Germinal center (tissue), 1 donor: ENCODE results near the gene BICD1.
"Not testable (repeated sequence)": the region's sequence is repeated elsewhere in the genome, so short reads cannot be mapped to it uniquely, and the experiment has no call there.

Experiments used
- DNase-seq: peaks from one replicate; pipeline ENCODE4 v3.0.0; 2012; ENCODE audit warnings: mixed read lengths, low spot score

Gene BICD1

DNA sequence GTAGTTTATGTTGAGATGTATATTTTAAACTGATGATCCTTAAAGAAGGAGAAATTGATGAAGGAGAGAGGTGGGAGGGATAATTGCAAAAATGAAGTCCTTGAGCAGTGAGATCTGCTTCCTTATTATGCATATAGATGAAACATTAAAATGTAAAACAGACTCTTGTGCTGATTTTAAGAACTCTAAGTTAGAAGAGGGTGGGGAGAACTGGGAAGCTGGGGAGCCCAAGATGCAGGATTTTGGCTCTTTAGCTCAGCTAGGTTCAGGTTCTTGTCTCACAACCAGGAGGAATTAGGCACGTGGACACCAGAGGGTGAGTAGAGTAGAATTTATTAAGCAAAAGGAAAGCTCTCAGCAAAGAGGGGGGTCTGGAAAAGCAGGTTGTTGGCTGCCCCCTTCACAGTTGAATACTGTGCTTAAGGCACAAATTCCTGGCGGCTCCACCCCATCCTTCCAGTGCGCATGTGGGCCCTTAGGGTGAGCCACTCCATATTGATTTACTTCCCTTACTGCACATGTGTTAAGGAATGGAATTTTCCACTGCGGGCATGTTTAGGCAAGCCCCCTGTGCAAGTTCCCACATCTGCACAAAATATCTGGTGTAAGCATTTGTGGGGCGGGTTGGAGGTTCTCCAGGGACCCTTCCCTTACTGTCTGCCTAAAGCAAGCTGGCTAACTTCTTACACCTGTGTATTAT, 141.9 kb downstream of the BICD1 start:
- DNase-seq: no peak

DNA sequence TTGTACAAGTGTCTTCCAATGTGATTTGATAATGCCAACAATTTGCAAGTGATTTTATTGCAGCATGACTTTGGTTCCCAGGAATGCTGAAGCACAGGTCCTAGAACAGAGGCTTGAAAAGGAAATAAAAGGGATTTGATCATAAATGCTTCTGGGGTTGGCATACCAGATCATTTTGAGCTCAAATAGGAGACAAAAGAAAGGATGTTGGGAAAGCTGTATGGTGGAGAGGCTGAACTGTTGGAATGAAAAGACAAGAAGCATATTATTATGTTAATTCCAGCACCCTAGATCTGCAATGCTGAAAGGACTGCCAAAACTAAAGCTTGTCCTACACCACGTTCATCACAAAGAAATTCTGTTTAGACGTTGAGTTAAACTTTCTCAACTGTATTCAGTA, 143.1 kb downstream of the BICD1 start:
- no peak for DNase-seq

DNA sequence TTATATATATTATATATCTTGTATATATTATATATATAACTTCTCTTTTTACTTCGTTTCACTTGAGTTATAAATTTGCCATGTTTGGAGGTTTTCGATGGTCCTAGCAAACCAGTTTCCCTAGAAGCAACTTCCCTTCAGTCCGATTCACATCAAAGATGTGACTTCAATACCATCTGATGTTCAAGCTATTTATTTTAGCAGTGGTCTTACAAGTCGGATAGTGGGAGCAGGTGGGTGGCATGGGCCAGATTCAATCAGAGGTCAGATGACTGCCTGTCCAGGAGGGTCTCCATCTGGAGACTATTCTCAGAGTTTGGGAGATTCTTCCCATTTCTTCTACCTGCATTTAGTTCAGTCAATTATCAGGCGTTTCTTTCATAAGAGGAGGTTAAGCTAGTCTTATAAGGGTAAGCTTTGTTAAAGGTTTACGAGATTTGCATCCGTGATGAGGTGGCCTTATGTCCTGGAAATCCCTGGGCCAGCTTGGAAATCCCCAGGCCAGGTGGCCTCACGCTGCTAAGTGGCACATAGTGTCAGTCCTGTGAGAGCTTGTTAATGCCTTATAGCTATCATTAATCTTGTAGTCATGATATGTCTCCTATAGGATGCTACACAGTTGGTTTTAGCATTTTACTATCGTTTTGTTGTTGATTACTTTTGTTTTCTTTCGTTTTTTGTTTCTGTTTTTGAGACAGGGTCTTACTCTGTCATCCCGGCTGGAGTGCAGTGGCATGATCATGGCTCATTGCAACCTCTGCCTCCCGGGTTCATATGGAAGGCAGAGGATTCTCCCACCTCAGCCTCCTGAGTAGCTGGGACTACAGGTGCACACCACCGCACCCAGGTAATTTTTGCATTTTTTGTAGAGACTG, 145.8 kb downstream of the BICD1 start:
- DNase-seq: peak; percentile 23

DNA sequence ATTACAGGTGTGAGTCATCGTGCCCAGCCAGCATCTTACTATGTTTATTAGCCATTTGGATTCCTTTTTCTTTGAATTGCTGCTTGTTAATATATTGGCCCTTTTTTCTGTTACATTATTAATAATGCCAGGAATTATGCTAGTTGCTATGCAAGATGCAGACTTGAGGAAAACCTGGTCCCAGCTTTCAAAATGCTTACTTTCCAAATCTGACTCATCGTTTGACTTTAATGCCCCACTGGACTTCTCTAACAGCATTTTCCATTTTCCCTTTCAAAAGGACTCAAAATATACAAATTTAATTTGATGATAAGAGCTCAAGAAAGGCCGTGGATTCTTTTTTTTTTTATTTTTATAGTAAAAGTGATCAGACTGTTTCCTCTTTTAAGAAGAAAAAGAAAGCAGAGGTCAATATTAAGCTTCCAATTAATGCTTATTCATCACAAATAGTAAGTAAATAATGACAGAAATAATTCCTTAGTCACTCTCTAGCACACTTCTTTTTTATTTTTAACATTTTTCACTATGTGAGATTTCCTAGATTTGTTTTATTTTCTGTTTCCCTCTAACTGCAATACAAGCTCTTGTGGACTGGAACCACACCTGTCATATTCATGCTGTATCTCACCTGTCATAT, 146.6 kb downstream of the BICD1 start:
- DNase-seq: no peak

DNA sequence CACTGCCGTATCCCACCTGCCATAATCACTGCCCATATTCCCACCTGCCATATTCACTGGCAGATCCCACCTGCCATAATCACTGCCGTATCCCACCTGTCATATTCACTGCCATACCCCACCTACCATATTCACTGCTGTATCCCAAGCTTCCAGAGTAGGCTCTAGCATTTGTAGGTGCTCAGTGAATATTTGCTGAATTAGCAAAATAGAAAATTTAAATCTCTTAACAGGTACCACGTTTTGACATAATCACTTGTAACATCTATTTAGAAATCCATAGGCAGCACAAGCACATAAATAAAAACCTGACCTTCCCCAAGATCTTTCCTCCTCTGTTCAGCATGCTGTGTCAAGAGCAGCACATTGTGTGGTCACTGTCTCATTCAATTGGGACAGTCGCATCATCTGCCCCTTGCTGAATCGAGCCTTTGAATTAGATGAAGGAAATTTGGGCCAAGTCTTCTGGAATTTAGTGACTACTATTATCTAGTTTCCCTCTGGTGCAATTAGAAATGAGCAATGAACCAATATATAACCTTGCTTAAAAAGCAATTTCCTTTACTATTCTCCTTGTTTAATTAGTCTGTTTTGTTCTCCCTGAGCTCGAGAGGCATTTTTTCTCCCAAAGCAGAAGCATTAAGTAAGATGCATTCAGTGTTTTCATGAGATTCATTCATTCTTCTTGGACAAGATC, 147.8 kb downstream of the BICD1 start:
- no peak for DNase-seq

DNA sequence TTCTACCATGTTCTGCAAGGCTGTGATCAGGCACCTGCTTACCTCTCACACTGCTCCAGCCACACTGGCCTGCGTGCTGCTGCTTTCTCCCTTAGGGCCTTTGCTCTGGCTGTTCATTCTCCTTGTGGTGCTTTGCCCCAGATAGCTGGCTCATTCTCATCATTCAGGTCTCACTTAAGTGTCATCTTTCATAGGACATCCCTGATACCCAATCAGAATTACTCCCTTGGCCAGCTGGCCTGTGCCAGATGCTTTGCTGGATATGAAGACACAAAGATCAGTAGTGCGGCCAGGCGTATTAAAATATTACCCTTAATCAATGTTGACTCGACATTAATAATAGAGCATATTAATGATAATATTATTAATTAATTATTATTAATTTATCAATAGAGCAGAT, 148.9 kb downstream of the BICD1 start:
- no peak for DNase-seq

DNA sequence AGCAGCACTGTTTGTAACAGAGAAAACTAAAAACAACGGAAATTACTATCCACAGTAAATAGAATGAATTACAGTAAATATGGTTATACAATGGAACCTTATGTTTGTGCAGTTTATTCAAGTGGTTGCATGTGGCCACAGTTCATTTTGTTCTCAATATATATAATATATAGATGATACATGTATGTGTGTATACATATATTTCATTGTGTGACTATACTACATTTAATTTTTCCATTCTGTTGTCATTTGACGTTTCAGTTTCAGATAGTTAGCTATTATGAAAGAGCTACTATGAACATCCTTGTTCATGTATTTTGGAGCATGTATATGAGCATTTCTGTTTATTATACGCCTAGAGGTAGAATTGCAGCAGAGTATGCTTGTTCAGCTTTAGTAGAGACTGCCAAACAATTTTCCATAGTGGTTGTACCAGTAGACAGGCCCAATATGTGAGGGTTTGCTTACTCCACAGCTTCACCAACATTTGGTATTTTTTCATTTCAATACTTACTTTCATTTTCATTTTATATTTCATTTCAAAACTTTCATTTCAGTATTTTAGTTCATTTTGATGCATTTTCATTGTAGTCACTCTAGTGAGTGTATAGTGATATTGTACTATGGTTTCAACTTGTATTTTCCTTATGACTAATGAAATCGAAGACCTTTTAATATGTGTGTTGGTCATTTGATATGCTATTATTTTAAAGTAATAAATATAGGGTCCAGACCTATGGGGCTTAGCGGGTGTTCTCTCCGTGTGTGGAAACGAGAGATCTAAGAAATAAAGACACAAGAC, 151.2 kb downstream of the BICD1 start:
- DNase-seq: no peak

DNA sequence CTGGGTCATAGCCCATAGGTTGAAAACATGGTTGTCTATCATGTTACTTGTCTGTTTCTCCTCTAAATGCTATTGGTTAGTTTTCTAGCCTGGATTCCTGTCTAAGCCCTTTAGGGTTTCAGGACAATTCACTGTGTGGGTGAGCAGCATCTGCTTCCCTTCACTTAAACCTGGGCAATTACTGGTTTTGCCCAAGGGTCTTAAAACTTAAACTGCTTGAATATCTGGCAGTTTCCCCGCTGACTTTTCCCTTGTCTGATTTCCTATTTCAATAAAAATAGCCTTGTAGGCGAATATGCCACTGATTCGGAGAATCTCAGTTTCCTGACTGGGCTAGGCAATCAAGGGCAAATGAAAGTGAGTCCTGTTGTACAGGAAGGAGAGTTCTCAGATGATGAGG, 154.0 kb downstream of the BICD1 start:
- no peak for DNase-seq

DNA sequence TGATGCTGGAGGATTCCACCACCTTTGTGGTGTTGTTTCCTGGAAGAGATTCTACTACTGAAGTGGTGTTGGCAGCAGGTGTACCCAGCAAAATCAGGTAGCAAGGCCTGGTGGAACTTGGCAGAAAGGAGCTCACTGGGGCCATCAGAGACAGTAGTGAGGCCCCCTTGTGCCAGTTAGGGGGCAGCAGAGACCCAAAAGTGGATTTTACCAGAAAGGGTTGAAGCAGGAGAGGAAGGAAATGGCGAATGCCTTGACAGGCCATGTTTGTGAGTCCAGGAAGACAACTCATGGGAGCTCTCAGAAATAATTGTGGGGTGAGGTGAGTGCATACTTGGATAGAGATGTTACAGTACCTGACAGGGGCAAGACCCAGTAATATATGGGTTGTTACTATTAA, 155.0 kb downstream of the BICD1 start:
- DNase-seq: peak; percentile 63

DNA sequence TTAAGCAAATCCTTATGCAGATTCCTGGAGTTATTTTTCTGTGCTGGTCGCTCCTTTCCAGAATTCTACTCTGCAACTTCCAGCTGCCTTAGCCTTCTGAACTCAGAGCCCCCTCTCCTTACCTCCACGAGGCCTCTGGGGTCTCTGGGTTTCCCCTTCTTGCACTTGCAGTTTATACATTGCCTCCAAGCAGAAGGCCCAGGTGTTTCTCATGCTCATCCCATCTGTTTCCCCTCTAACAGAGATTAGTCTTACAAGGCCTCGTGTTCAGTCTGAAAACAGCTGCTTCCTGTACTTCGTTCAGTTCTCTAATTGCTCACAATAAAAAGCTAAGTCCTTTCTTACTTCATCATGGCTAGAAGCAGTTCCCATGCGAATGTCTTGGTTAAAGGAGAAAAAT, 158.3 kb downstream of the BICD1 start:
- peak; percentile 47 for DNase-seq

DNA sequence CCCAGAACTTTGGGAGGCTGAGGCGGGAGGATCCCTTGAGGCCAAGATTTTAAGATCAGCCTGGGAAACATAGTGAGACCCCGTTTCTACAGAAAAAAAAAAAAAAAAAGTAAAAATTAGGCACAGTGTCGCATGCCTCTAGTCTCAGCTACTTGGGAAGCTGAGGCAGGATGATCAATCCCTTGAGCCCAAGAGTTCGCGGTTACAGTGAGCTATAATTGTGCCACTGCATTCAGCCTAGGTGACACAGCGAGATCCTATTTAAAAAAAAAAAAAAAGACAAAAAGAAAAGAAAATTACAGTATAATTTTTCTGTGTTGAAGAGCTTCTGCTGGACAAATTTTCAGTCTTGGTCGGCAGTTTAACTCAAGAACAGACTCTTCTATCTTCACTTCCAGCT, 158.8 kb downstream of the BICD1 start:
- DNase-seq: no peak

DNA sequence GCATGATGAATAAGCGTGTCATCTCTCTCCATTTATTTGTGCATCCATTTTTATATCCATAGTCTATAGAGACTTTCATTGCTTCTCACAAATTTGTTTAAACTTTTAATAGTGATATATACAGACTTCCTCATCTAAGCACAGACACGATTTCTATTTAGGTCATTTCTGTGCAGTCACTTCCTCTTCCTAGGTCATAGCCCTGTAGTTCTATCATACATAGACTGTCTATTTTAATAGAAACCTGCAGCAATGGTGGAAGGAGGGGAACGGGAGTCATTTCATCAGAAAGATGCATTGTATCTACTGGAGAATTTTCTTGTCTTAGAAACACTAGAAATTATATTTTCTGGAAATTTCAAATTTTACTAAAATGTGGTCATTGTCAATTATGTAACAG, 159.3 kb downstream of the BICD1 start:
- peak; percentile 44 for DNase-seq

DNA sequence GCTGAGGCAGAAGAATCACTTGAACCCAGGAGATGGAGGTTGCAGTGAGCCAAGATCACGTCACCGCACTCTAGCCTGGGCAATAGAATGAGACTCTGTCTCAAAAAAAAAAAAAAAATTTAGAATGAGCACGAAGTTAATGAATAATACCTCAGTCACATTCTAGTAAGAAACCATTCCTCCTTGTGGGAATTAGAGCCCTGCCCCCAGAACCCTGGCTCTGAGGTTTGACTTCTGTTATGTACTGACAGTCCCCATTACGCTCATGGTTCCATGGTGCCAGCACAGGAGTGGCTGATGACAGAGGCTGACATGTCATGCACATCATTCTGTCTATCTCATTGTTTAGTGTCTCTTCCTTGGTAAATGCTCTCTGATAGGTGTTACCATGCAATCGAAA, 160.1 kb downstream of the BICD1 start:
- DNase-seq: no peak

DNA sequence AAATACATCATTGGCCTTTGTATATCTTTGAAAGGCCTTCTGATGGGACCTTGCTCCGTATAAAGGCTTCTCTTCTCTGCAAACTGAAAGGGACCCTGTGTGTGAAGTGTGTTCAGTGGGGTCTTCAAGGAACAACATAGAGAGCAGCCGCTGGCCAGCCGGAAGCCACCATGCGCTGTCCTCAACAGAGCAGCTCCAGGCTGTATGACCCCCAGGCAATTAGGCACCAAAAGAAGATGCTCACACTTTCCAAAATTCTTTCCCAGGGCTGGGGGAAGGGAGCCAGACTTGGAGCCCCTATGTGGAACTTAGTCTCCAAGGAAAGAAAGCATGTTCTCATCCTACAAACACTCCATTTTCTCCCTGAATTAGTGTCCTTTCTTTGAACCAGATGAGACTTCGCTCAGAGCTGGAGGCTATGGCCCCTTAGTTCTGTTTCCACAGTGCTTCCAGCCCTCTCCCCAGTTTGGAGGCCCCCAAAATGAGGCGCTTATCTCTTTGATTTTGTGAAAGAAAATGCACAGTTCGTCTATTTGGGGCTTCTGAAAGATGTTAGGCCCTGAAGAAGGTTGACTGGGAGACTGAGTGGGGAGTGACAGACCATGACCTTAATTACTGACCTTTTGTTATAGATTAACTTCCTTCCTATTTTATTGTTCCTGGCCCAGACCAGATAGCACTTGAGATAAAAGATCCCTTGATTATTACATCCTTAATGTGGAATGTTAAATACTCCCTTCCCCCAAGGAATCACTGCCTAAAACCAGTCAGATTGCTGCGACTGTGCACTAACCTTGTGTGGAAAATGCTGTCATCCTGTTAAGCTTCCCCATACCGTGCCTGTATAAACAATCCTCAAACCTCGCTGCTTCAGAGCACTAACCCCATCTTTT, 164.4 kb downstream of the BICD1 start:
- no peak for DNase-seq

DNA sequence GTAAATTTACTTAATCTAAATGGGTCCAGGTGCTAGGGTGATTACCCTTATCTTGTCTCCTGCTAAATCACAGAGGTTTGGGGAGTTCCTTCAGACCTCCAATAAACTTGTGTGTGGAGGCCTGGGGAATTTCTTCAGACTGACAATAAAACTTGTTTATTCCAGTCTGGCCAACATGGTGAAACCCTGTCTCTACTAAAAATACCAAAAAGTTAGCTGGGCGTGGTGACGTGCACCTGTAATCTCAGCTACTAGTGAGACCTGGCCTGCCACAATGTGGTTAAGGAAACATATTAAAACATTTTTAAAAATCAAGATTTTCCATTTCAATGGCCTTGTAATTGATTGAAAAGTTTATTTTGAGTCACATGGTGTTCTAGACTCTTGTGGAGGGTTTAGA, 165.8 kb downstream of the BICD1 start:
- DNase-seq: no peak

DNA sequence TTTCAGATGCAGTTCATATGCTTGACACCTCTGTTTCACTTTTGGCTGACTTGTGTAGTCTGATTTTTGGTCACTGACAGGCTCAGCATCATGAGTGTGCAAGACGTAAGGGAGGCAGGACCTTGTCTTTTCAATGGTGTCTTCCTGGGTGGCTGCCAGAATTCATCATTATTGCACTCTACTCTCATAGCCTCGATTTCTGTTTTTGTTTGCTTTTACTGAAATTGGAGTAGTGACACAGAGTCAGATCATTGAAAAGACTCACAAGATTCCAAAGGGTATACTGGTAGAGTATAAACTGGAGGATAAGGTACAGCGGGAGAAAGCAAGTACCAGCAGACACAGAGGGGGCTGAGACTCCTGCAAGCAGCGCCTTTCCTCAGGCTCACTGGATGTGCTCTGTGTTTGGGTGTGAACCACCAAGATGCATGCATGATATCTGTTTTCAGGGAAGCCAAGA, 166.4 kb downstream of the BICD1 start:
- no peak for DNase-seq

DNA sequence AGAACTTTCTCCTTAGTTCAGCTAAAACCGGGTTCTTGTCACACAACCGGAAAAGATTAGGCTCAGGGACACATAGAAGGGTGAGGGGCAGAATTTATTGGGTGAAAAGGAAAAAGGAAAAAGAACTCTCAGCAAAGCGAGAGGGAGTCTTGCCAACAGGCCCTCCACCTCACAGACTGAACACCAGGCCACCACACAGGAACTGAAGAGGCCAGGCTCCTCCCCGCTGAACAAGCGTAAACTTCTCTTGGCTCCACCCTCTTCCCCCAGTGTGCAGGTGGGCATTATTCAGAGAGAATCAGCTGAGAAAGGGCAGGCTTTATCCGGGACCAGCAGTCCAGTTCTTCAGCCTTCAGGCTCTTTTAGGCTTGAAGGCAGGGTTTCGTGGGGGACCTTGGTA, 167.1 kb downstream of the BICD1 start:
- peak; percentile 63 for DNase-seq

DNA sequence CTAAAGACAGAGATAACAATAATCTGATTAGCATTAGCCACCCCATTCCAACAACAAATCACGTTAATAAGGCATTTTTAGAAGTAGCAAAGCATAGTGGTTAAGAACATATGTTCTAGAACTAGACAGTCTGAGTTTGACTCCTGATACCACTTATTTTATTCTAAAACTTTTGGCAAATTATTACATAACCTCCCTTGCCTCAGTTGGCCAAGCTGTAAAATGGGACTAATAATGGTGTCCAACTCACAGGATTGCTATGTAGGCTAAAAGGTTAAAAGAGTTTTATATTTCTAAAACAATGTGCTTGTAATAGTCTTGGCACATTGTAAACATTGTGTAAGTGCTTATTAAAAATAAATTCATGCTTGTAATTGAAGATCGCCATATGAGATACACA, 168.0 kb downstream of the BICD1 start:
- DNase-seq: no peak

DNA sequence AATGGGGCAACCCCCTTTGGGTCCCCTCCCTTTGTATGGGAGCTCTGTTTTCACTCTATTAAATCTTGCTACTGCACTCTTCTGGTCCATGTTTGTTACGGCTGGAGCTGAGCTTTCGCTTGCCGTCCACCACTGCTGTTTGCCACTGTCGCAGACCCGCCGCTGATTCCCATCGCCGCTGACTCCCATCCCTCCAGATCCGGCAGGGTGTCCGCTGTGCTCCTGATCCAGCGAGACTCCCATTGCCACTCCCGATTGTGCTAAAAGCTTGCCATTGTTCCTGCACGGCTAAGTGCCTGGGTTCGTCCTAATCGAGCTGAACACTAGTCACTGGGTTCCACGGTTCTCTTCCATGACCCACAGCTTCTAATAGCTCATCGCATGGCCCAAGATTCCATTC, 168.9 kb downstream of the BICD1 start:
- DNase-seq: not testable (repeated sequence)

DNA sequence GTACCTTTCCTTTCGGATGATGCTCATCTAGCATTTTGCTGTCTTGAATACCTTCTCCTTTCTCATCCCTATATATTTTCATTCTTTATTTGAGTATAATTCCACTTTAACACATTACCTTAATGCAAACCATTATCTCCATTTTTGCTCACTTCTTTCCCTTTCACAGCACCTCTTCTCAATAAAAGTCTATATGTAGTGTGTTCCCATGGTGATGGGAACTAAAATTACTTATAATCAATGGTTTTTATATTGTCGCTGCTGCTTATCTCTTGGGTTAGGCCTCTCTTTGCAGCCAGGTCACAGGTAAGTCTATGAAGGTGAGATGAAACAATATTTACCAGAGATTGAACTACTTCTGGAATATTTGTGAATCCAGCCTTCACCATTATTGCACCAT, 171.1 kb downstream of the BICD1 start:
- no peak for DNase-seq

DNA sequence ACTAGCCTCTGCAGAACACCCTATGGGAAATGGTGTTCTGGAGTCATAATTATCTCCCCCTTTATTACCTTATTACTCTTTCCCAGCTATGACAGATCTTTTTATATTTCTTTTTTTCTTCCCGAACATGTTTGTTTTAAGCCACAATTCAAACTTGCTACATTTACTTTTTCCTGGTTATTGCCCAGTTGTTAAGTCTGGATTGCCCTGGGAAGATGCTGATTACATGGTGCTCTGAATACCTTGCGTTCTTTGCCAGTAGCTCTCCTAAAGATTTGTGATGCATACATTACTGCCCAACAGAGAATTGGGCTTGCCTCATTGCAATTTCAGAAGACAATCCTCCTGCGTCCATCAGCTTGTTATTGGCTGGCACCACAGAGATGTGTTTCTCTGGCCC, 174.5 kb downstream of the BICD1 start:
- DNase-seq: no peak
